Heart left ventricle (tissue), 16 donors: ENCODE data around the gene KCNJ5. TPM values are rescaled to one million over a fixed set of nuclear protein-coding genes. Genes with fewer than 3 reads are reported as not detected.

Experiments
- ATAC-seq, 4 donors: fragments of 200-7000 bp; cut with Tn5 transposase; one replicate each; pipeline ENCODE4 v1.9.1; 2020 to 2022; ENCODE audit warnings: moderate library complexity in 4 of 4, mild to moderate bottlenecking in 3 of 4, moderate number of reproducible peaks in 1 of 4
- DNase-seq, 5 donors: peaks; one replicate each; pipeline ENCODE4 v3.0.0-alpha.2; 2020
- H3K27ac ChIP-seq, 12 donors: fragments of 200-600 bp; sonication (generic) in 4 of 12; one replicate each; pipeline versions ENCODE4 v1.5.0 to v1.8.0; 2016 to 2022; ENCODE audit warnings: mild to moderate bottlenecking in 2 of 12
- H3K27me3 ChIP-seq, 9 donors: fragments of 200-600 bp; sonication (generic) in 2 of 9; one replicate each; pipeline versions ENCODE4 v1.5.1 to v1.8.0; 2016 to 2022; ENCODE audit warnings: mild to moderate bottlenecking in 3 of 9
- H3K36me3 ChIP-seq, 9 donors: fragments of 200-600 bp; sonication (generic) in 2 of 9; one replicate each; pipeline versions ENCODE4 v1.5.0 to v1.8.0; 2018 to 2022; ENCODE audit warnings: mild to moderate bottlenecking in 2 of 9
- H3K4me1 ChIP-seq, 12 donors: fragments of 200-600 bp; sonication (generic) in 4 of 12; one replicate each; pipeline versions ENCODE4 v1.5.0 to v1.8.0; 2016 to 2022; ENCODE audit warnings: mild to moderate bottlenecking in 3 of 12
- H3K4me3 ChIP-seq, 12 donors: fragments of 200-600 bp; sonication (generic) in 4 of 12; one replicate each; pipeline versions ENCODE4 v1.5.0 to v1.8.0; 2017 to 2022; ENCODE audit warnings: mild to moderate bottlenecking in 9 of 12, moderate library complexity in 4 of 12
- H3K9me3 ChIP-seq, 12 donors: fragments of 200-600 bp; sonication (generic) in 4 of 12; one replicate each; pipeline versions ENCODE4 v1.5.0 to v1.8.0; 2016 to 2022; ENCODE audit warnings: mild to moderate bottlenecking in 1 of 12
- POLR2A ChIP-seq, 2 donors: fragments of 450-650 bp; IDR thresholded peaks; one replicate each; pipeline ENCODE4 v1.6.1; 2017; ENCODE audit warnings: antibody characterized with exemption in 2 of 2, mild to moderate bottlenecking in 2 of 2, moderate library complexity in 2 of 2
- WGBS, 4 donors: extraction: QIAGEN DNeasy Blood & Tissue Kit in 2 of 4; methylation state at CpG; one replicate each; pipeline versions ENCODE4 v1.1.5 to v1.1.7; 2013 to 2018; 5-methylcytosine and 5-hydroxymethylcytosine counted together
- intact Hi-C, 10 donors: fragments of 100-400 bp; cut with DNase I; formaldehyde crosslinking; loops; one replicate each; pipeline versions ENCODE4 v1.11.1 to v1.14.2; 2022
- polyA plus RNA-seq, 2 donors: library from polyadenylated mRNA; stranded (reverse); fragments of 200-250 nt; gene quantifications; one replicate each; pipeline ENCODE4 v1.2.3, GENCODE V29; 2013
- total RNA-seq, 9 donors: library from RNA; depleted of rRNA in 2 of 9; stranded (reverse); fragments of >200 nt in 2 of 9; fragmentation: NEBNext Ultra II Directional in 3 of 9; extraction: Animal tissue kit (Norgen Biotek cat#: 25700) in 3 of 9; gene quantifications; one replicate each; pipeline versions ENCODE4 v1.1.0 to v1.2.4, GENCODE V29; 2016 to 2023
- TF ChIP-seq, protein P1 (sequence below), 12 donors: fragments of 200-600 bp; sonication (generic) in 4 of 12; IDR thresholded peaks; one replicate each; pipeline versions ENCODE4 v1.5.0 to v1.8.0; 2018 to 2022; ENCODE audit warnings: antibody characterized with exemption in 12 of 12, mild to moderate bottlenecking in 5 of 12
- donor health status: ischemic (EF 13 %, LVEDD 7.1; RV severe dilation, severe dysfunction).
- donor health status: healthy with polysubstance abuse.
- donor health status: DM: no; HTN: yes; CAD: no.
- donor health status: DM: no; HTN: no; CAD: no.
- donor health status: ischemic (EF 25% LVEDD 6.9; RV normal size, moderate dysfunction).
- donor health status: ischemic (EF 25% LVEDD 5.7; RV mildly dilated, moderate dysfunction).
- donor health status: healthy.
- donor health status: DM: yes; HTN: yes; CAD: no.
- donor health status: ischemic (EF 35%, LVEDD 5.7; RV mildly dilated, moderate dysfunction).
- donor health status: nonischemic (EF 11% LVEDD 7.7; RV severe dilation, severe dysfunction).
- donor health status: DM: yes; HTN: yes; CAD: no.
- donor health status: PGD.
- donor health status: ischemic (EF 29% LVEDD 5.4; RV normal size, mild dysfunction).
- donor health status: nonischemic (EF 23%, LVEDD 6.1; RV moderate dilation, normal function).

Gene KCNJ5
- total and polyA plus RNA-seq, 11 donors: 1.4 to 29.4 (median 6.0) TPM

DNA sequence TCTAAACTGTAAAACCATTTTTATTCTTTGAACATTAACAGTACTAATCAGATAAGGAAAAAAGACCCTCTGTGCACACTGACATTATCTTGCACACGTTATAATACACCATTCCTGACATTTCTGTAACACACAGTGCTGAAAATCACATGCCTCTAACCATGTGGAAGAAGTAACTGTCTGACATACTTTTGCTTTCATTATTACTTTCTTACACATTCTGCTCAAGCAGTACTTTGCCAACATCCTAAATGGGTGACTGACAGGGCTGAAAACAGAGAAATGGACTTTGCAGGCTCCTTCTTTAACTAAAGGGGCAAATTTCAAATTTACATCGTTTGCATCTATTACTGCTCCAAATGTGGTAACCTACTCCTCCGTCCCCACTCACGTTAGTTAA, 74.3 kb downstream of the KCNJ5 start:
- intact Hi-C loops: no loop called here
- TF ChIP-seq, protein P1, sequence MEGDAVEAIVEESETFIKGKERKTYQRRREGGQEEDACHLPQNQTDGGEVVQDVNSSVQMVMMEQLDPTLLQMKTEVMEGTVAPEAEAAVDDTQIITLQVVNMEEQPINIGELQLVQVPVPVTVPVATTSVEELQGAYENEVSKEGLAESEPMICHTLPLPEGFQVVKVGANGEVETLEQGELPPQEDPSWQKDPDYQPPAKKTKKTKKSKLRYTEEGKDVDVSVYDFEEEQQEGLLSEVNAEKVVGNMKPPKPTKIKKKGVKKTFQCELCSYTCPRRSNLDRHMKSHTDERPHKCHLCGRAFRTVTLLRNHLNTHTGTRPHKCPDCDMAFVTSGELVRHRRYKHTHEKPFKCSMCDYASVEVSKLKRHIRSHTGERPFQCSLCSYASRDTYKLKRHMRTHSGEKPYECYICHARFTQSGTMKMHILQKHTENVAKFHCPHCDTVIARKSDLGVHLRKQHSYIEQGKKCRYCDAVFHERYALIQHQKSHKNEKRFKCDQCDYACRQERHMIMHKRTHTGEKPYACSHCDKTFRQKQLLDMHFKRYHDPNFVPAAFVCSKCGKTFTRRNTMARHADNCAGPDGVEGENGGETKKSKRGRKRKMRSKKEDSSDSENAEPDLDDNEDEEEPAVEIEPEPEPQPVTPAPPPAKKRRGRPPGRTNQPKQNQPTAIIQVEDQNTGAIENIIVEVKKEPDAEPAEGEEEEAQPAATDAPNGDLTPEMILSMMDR (IDR thresholded peaks at IDR 0.05): no peak
- no peak for TF ChIP-seq POLR2A (IDR thresholded peaks at IDR 0.05)
- ATAC-seq: no peak
- H3K36me3 ChIP-seq: peaks cover 0 to 17% (median 16%) of the 10 kb centered on the region in 9 donors
- H3K4me1 ChIP-seq: peaks cover 0 to 13% (median 0%) of the 10 kb centered on the region in 12 donors
- WGBS, 4 donors: 48 to 61% (median 57%) methylated on average over 4 of the region's 4 CpGs
- H3K27me3 ChIP-seq: no peaks in the 10 kb centered on the region
- DNase-seq: no peak
- no peak overlapping the region for H3K4me3 ChIP-seq
- no peak overlapping the region for H3K27ac ChIP-seq
- no peaks in the 10 kb centered on the region for H3K9me3 ChIP-seq

DNA sequence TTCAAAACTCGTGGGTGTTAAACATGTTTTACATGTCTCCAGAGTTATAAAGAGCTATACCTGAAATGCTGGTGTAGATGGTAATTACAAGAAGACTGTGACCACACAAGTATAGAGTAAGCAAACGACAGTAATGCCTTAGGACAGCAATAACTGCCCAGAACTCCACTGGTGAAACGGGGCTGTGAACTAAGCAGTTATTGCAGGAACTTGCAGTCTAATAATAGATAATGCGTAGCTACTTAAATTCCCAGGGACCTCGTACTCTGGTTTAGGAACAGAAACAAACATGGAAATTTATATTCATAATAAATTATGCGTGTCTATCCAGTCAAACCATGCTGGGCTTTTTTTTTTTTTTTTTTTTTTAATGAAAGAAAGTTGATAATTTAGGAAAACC, 76.4 kb downstream of the KCNJ5 start:
- WGBS, 4 donors: 64 to 79% (median 72%) methylated on average over 6 of the region's 6 CpGs
- Histone ChIP-seq H3K9me3 (no peaks in the 10 kb centered on the region), H3K27ac (no peak overlapping the region), H3K4me3 (no peak overlapping the region), H3K36me3 (peaks cover 0 to 37% (median 24%) of the 10 kb centered on the region in 9 donors), H3K27me3 (no peaks in the 10 kb centered on the region), H3K4me1 (peaks cover 0 to 13% (median 0%) of the 10 kb centered on the region in 12 donors)
- intact Hi-C loops: no loop called here
- TF ChIP-seq POLR2A (IDR thresholded peaks at IDR 0.05): no peak
- TF ChIP-seq, protein P1 (IDR thresholded peaks at IDR 0.05): no peak
- DNase-seq: no peak
- ATAC-seq: peak in 1 of 4 donors; percentile 71

DNA sequence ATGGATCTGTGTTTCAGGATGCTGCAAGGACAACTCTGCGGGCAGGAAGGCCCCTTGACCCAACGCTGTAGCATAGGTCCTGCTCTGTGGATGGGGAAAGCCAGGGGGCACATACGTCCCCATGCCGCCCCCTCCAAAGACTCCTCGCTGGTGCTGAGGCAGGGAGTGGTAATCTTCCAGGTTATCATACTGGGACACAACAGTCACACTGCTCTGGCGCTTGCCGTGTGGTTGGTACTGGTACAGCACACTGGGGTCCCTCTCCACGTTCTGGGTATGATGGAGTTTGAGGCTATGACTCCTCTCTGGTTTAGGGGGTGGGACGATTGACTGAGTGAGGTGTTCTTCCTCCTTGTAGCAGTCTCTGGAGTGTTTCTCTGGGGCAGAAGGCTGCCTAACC, 77.8 kb downstream of the KCNJ5 start:
- no peak for DNase-seq
- Histone ChIP-seq H3K36me3 (peaks cover 0 to 50% (median 36%) of the 10 kb centered on the region in 9 donors), H3K27ac (no peak overlapping the region), H3K27me3 (no peaks in the 10 kb centered on the region), H3K4me3 (no peak overlapping the region), H3K4me1 (peaks cover 0 to 11% (median 0%) of the 10 kb centered on the region in 12 donors), H3K9me3 (no peaks in the 10 kb centered on the region)
- ATAC-seq: peak in 1 of 4 donors; percentile 25
- WGBS, 4 donors: 94 to 96% (median 95%) methylated on average over 8 to 9 of the region's 9 CpGs
- intact Hi-C loops: no loop called here
- TF ChIP-seq, protein P1 (IDR thresholded peaks at IDR 0.05): no peak
- no peak for TF ChIP-seq POLR2A (IDR thresholded peaks at IDR 0.05)

Other genes with a start within 250 kb of the KCNJ5 start
- 10 to 100 TPM in 8 of 9 donors, 1 to 10 TPM in 1; 9.7 to 41.4 (median 19.4) TPM for gene FLI1, start 197.3 kb upstream of the KCNJ5 start, total RNA-seq
- 10 to 100 TPM in 1 of 2 donors, 1 to 10 TPM in 1; 6.7 to 12.4 TPM for gene FLI1, start 197.3 kb upstream of the KCNJ5 start, polyA plus RNA-seq
- gene KCNJ1, start 24.1 kb upstream of the KCNJ5 start, total RNA-seq: under 1 TPM in 4 of 9 donors, not detected in 5; 0.16 to 0.50 (median 0.31) TPM
- under 1 TPM in 1 of 2 donors, not detected in 1; 0.08 TPM for gene KCNJ1, start 24.1 kb upstream of the KCNJ5 start, polyA plus RNA-seq
- not detected for gene TP53AIP1, start 51.5 kb downstream of the KCNJ5 start, total RNA-seq
- under 1 TPM in 1 of 2 donors, not detected in 1; 0.01 TPM for gene TP53AIP1, start 51.5 kb downstream of the KCNJ5 start, polyA plus RNA-seq